ENCODE results near the gene TUBB8B.
"Not testable (repeated sequence)": the region's sequence is repeated elsewhere in the genome, so short reads cannot be mapped to it uniquely, and the experiment has no call there.

DNA sequence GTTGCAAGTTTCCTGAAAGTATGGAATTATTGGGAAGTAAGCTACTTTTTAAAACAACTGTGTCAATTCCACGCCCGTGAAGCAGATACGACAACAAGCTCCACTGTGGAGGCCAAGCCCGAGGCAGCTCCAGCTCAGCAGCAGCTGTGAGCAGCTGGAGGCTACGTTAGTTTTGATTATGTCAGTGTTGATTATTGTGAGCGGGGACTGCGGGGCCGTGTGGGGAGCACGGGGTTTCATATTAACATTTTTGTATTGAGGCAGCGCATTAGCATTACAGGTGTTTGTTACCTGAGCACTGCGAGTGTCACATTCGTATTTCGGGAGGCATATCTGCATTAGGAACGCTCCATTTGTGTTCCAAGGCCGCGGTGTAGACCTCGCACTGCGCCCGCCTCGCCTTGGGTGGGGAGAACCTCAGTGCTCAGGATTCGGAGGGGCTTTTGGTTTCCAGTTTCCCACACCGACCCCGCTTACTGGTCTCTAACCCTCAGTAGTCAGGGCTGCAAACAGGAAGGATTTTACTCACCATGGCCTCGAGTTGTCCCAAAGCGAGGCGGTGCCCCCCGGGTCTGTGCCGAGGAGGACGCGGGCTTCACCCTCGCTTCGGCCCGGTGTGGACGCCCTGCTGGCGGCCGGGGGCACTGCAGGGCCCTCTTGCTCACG lies 46.8 kb upstream of the TUBB8B start:
- TF ChIP-seq, protein P1, sequence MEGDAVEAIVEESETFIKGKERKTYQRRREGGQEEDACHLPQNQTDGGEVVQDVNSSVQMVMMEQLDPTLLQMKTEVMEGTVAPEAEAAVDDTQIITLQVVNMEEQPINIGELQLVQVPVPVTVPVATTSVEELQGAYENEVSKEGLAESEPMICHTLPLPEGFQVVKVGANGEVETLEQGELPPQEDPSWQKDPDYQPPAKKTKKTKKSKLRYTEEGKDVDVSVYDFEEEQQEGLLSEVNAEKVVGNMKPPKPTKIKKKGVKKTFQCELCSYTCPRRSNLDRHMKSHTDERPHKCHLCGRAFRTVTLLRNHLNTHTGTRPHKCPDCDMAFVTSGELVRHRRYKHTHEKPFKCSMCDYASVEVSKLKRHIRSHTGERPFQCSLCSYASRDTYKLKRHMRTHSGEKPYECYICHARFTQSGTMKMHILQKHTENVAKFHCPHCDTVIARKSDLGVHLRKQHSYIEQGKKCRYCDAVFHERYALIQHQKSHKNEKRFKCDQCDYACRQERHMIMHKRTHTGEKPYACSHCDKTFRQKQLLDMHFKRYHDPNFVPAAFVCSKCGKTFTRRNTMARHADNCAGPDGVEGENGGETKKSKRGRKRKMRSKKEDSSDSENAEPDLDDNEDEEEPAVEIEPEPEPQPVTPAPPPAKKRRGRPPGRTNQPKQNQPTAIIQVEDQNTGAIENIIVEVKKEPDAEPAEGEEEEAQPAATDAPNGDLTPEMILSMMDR (tag by site-specific recombination; IDR thresholded peaks at IDR 0.05) = not testable (repeated sequence)
- not testable (repeated sequence) for TF ChIP-seq ZFHX2 (tag by site-specific recombination; conservative IDR thresholded peaks at IDR 0.05)
- TF ChIP-seq, protein P2, sequence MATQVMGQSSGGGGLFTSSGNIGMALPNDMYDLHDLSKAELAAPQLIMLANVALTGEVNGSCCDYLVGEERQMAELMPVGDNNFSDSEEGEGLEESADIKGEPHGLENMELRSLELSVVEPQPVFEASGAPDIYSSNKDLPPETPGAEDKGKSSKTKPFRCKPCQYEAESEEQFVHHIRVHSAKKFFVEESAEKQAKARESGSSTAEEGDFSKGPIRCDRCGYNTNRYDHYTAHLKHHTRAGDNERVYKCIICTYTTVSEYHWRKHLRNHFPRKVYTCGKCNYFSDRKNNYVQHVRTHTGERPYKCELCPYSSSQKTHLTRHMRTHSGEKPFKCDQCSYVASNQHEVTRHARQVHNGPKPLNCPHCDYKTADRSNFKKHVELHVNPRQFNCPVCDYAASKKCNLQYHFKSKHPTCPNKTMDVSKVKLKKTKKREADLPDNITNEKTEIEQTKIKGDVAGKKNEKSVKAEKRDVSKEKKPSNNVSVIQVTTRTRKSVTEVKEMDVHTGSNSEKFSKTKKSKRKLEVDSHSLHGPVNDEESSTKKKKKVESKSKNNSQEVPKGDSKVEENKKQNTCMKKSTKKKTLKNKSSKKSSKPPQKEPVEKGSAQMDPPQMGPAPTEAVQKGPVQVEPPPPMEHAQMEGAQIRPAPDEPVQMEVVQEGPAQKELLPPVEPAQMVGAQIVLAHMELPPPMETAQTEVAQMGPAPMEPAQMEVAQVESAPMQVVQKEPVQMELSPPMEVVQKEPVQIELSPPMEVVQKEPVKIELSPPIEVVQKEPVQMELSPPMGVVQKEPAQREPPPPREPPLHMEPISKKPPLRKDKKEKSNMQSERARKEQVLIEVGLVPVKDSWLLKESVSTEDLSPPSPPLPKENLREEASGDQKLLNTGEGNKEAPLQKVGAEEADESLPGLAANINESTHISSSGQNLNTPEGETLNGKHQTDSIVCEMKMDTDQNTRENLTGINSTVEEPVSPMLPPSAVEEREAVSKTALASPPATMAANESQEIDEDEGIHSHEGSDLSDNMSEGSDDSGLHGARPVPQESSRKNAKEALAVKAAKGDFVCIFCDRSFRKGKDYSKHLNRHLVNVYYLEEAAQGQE (tag by site-specific recombination; IDR thresholded peaks at IDR 0.05) = not testable (repeated sequence)

Measured in HEK293 (cell line).